ENCODE data around the gene SELENOO. TPM values are rescaled to one million over a fixed set of nuclear protein-coding genes. Genes with fewer than 3 reads are reported as not detected.

The SELENOO gene
- total RNA-seq, 1 donor from 2014 or later = 25.0 TPM

GRCh38 chr22:50208939-50209892 is 8.4 kb downstream of the SELENOO start:
- no peak overlapping the region for H3K4me3 Mint-ChIP-seq (ENCODE audit: unreplicated experiment)
- H3K36me3 Mint-ChIP-seq (ENCODE audit: unreplicated experiment) = peaks cover 29% of the 10 kb centered on the region
- no peak for TF ChIP-seq CTCF (IDR thresholded peaks at IDR 0.05)
- H3K9me3 Mint-ChIP-seq (ENCODE audit: unreplicated experiment) = no peaks in the 10 kb centered on the region
- DNase-seq (ENCODE audit: extremely low spot score, unreplicated experiment) = no peak
- H3K4me1 Mint-ChIP-seq (ENCODE audit: unreplicated experiment) = peaks cover 4% of the 10 kb centered on the region
- H3K27me3 Mint-ChIP-seq (ENCODE audit: unreplicated experiment) = no peaks in the 10 kb centered on the region
- H3K27ac Mint-ChIP-seq (ENCODE audit: unreplicated experiment) = no peak overlapping the region

- no peaks in the 10 kb centered on the region for H3K9me3 Mint-ChIP-seq (ENCODE audit: unreplicated experiment)
- no peak for DNase-seq (ENCODE audit: extremely low spot score, unreplicated experiment)
- TF ChIP-seq CTCF (IDR thresholded peaks at IDR 0.05) = peak; percentile 88
- H3K4me1 Mint-ChIP-seq (ENCODE audit: unreplicated experiment) = peaks cover 4% of the 10 kb centered on the region
- H3K36me3 Mint-ChIP-seq (ENCODE audit: unreplicated experiment) = peaks cover 30% of the 10 kb centered on the region
- no peak overlapping the region for H3K4me3 Mint-ChIP-seq (ENCODE audit: unreplicated experiment)
- H3K27ac Mint-ChIP-seq (ENCODE audit: unreplicated experiment) = no peak overlapping the region
- no peaks in the 10 kb centered on the region for H3K27me3 Mint-ChIP-seq (ENCODE audit: unreplicated experiment)
These were observed 9.1 kb downstream of the SELENOO start for GRCh38 chr22:50209893-50210292.

- no peak for DNase-seq (ENCODE audit: extremely low spot score, unreplicated experiment)
These were observed 9.7 kb downstream of the SELENOO start for GRCh38 chr22:50210378-50211139.

GRCh38 chr22:50211147-50211546 is 10.3 kb downstream of the SELENOO start:
- Mint-ChIP-seq H3K4me3 (ENCODE audit: unreplicated experiment) (no peak overlapping the region), H3K27me3 (ENCODE audit: unreplicated experiment) (no peaks in the 10 kb centered on the region), H3K9me3 (ENCODE audit: unreplicated experiment) (no peaks in the 10 kb centered on the region), H3K4me1 (ENCODE audit: unreplicated experiment) (peaks cover 4% of the 10 kb centered on the region), H3K36me3 (ENCODE audit: unreplicated experiment) (peaks cover 34% of the 10 kb centered on the region), H3K27ac (ENCODE audit: unreplicated experiment) (no peak overlapping the region)
- TF ChIP-seq CTCF (IDR thresholded peaks at IDR 0.05) = no peak
- DNase-seq (ENCODE audit: extremely low spot score, unreplicated experiment) = no peak

More at GRCh38 chr22:50210378-50211139, 9.7 kb downstream of the SELENOO start:
- H3K4me1 Mint-ChIP-seq (ENCODE audit: unreplicated experiment) = peaks cover 4% of the 10 kb centered on the region
- no peaks in the 10 kb centered on the region for H3K27me3 Mint-ChIP-seq (ENCODE audit: unreplicated experiment)
- H3K4me3 Mint-ChIP-seq (ENCODE audit: unreplicated experiment) = no peak overlapping the region
- no peak overlapping the region for H3K27ac Mint-ChIP-seq (ENCODE audit: unreplicated experiment)
- TF ChIP-seq CTCF (IDR thresholded peaks at IDR 0.05) = no peak
- H3K36me3 Mint-ChIP-seq (ENCODE audit: unreplicated experiment) = peaks cover 31% of the 10 kb centered on the region
- no peaks in the 10 kb centered on the region for H3K9me3 Mint-ChIP-seq (ENCODE audit: unreplicated experiment)

GRCh38 chr22:50213263-50213662 is 12.5 kb downstream of the SELENOO start:
- no peak overlapping the region for H3K4me3 Mint-ChIP-seq (ENCODE audit: unreplicated experiment)
- peaks cover 2% of the 10 kb centered on the region for H3K4me1 Mint-ChIP-seq (ENCODE audit: unreplicated experiment)
- H3K36me3 Mint-ChIP-seq (ENCODE audit: unreplicated experiment) = peaks cover 35% of the 10 kb centered on the region
- TF ChIP-seq CTCF (IDR thresholded peaks at IDR 0.05) = no peak
- no peak for DNase-seq (ENCODE audit: extremely low spot score, unreplicated experiment)
- no peaks in the 10 kb centered on the region for H3K9me3 Mint-ChIP-seq (ENCODE audit: unreplicated experiment)
- no peak overlapping the region for H3K27ac Mint-ChIP-seq (ENCODE audit: unreplicated experiment)
- no peaks in the 10 kb centered on the region for H3K27me3 Mint-ChIP-seq (ENCODE audit: unreplicated experiment)
